Erythroblast (primary cell): ENCODE measurements around the gene HIVEP1.

Experiments used
- GATA1 ChIP-seq: IDR thresholded peaks from 2 replicates; pipeline ENCODE4 v1.6.1; 2011; ENCODE audit warnings: low read depth, mild to moderate bottlenecking, control low read depth, low read length, moderate library complexity
- POLR2A ChIP-seq: IDR thresholded peaks from 2 replicates; pipeline ENCODE4 v1.6.1; 2011; ENCODE audit warnings: mild to moderate bottlenecking, low read length

- TF ChIP-seq POLR2A (no peak), GATA1 (no peak)
Measured at GRCh38 chr6:12007473-12007872, 4.6 kb upstream of the HIVEP1 start.
